GM18526 (cell line): ENCODE results near the gene WDR75.

Source experiments
- POLR2A ChIP-seq: IDR thresholded peaks from 3 replicates; pipeline ENCODE4 v1.6.1; 2011; ENCODE audit not compliant: insufficient read length; ENCODE audit errors: extremely low read depth

The WDR75 gene

DNA sequence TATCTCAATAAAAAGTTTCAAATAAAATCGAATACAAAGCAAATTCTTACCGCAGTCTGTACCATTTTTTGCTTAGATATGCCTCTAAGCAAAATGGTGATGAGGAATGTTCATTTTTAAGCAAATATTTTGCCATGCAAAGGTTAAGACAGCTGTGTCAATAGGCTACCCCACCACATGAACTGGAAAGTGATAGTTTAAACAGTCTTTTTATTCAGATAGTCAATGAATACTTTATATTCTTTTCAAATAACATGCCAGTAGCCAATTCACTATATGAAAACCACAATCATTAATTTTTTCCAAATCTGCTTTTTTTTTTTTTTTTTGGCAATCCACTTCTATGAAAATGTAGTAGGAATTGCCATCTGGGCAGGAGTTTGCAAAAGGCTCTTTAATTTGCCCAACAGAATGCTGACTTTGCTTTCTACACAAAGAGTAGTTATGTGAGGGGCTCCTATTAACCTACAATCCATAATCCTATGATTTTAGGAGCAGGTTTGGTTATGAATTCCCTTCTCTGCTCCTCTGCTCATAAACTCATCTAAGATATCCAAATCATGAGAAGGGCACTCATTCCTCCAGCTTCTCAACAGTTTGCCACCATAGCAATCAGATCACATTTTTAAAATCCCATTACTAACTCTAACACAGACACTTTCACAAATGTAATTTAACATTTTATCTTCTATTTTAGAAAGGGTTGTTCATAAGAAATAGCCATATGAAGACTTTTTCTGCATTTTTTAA lies 70.1 kb downstream of the WDR75 start:
- TF ChIP-seq POLR2A, result no peak

DNA sequence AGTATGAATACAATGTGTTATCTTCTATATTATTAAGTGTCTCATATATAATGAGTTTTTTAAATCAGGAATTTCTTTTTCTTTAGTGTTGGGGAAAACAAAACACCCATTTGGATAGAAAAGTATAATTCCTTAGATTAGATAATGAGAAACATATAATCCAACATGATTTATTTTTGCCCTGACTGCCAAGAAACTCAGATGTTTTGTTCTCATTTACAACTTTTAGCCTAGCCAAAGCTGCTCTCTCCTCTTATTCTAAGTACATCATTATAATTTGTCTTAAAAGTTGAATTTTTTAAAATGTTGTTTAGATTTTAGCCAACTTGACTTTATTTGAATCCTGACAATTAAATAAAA lies 70.7 kb downstream of the WDR75 start:
- TF ChIP-seq POLR2A, result no peak

DNA sequence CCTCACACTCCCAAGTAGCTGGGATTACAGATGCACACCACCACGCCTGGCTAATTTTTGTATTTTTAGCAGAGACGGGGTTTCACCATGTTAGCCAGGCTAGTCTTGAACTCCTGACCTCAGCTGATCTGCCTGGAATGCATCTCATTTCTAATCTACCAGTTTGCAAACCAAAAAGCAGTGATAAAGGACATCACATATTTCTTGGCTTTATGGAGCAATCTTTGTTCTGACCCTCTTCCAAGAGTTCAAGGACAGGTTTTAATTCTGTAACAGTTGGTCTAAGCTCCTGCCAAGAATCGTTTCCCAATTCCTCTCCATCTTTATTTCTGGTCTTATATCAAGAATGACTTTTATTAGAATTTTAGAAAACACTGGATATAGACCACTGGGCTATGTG lies 71.6 kb downstream of the WDR75 start:
- TF ChIP-seq POLR2A, result no peak

DNA sequence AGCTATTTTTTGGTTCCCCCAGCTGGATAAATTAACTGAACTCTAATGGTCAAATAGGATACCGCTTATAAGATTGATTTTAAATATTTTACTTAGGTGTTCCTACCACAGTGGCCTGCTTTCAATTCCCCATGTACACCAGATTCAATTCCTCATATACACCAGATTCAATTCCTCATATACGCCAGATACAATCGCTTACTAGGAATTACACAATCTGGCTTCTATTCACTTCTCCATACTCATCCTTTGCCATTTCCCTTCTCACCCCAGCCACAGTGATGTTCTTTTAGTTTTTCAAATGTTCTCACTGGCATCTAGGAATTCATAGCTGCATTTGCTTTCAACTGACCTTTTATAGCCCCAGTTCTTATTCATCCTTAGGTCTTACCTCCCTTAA lies 72.8 kb downstream of the WDR75 start:
- TF ChIP-seq POLR2A, result no peak

DNA sequence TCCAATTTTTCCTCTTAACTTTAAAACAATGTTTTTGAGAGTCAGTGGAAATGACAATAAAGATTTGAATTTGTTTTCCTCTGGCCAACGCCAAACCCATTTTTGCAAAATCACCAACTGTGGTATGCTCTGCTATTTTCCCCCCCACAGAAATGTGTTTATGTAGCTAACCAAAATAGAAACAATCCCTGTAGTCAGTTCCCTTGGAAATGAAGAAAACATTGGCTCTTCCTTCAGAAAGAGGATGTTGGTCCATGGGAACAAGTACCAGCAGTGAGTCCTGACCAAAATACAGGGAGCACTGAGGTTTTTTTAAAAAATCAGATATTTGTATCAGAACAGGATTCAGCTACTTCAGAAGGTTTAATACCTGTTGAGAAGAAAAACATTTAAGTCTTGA lies 74.0 kb downstream of the WDR75 start:
- no peak for TF ChIP-seq POLR2A

DNA sequence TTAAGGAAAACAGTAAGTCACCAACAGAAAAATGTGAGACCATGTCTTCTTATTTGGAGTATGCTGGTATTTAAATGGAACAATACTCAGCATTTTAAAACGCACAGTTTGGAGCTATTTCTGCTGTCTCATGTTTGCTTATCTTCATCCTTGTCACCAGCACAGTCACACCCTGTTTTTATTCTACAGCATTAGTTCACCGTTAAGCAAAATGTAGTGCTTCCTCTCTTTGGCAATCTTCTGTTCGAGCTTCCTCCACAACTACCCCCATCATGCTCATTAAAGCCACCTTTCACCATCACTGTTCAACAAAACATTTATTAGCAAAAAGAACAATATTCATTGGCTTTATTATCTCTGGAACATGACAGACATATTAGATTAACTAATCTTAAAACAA lies 75.3 kb downstream of the WDR75 start:
- TF ChIP-seq POLR2A, result no peak

DNA sequence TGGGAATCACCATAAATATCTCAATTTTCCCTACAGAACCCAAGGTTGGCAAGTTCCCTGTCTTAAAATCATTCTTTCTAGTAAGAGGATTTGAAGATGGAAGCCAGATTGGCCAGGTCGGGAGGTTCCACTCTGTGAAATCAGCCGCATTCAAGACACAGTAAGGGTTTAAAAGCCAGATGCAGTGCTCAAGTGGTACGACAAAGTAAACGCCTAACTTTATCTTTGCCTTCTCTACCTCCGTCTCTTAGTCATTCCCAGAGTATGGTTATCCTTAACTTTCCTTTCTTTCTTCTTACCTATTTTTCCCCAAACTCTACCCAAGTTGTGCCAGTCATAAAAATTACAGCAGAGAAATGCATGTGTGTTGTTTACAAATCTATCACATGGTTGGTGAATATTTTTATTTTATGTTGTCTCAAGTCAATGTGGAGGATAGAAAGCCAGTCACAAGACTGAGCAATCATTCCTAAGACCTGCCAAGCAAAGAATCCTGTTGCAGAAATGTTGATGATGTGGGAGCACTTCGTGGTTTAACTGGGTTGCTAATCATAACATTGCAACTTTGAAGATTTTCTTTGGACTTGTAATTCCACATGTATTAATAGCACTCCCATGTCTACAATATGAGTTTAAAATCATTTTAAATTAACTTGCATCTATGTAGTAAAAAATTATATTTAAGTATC lies 76.7 kb downstream of the WDR75 start:
- no peak for TF ChIP-seq POLR2A

DNA sequence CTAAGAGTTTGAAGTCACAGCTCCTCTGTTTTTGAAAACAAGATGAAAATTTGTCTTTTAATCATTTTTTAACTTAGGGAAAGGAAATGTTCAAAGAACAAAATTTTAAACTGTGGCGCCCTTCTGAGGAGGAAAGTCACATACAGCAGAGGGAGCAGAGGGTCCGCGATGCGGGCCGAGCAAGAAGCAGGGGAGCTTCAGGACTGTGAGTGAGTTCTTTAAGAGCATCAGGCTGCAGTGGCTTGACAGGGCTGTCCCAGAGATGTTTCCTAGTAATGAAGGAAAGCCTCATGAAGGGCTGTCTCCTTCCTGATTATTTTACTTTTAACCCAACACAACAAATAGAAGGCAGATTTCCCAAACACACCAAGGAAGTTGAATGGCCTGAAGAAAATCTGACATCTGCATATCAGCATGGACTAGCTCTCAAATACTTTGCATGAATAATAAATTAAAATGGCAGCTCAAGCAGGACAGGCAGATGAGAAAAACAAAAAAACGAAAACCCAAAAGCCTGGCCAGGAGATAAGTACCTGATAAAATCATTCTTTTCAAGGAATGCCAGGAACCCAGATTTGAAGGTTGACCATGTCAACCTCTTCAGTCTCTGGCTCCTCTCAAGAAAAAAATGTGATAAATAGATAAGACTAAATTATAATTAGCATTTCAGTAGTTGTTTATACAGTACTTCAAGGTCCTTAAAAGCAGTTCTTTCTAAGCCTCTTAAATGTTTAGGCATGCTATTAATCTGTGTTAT lies 78.5 kb downstream of the WDR75 start:
- no peak for TF ChIP-seq POLR2A

DNA sequence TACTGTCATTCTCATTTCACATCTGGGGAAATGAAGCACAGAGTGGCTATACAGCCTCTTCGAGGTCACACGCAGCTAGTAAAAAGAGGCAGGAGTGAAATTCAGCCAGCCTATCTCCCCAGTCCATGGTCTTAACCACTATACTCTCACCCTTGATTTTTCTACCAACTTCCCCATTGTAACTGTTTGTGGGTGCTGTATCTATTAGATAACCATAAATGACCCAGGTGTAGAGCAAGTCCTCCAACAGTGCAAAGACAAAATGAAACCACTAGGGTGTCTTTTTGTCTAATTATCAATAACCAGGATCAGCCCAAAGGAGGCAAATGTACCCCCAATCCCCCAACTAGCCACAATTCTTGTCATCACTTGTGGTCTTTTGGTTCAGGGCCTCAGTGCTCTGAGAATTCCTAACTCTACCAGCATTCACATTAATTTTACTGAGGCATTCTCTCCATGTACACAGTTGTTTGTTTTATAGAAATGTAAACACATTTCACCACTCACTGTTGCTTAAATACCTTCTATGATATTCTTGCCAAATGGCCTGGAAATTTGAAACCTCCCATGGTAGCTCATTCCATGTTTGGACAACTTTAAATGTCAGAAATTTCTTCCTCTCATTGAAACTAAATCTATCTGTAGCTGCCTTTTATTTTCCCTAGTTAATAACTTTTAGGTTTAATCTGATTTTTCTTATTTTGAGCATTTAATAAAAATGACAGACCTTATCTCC lies 80.6 kb downstream of the WDR75 start:
- TF ChIP-seq POLR2A, result no peak

DNA sequence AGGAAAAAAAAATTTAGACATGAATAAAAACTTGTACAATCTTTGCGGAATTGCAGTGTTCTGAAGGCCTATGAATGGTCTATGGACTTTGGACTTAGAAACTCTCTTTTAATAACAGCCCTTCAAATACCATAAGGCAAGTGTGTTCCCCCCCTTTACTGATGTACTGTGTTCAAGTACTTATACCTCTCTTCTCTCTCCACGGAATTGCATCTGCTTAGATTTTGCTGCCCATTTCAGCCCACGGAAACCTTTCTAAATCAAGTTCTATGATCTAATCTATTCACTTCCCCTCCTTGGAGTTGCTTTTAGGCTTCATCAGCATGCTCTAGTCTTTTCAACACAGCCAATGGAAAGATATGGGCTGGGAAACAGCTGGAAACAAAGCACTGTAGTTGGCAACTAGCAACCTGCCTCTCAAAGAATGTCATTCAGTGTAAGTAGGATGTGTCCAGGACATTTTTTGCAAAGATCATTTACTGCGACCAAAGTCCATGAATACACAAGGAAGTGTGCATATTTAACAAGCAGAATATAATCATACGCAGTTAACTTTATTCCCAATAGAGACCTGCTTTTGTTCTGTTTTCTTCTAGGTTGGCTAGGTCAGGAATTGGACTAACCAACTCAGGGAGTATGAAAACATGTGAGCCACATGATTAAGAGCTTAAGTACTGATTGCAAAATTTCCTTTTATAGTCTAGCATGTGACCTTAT lies 81.3 kb downstream of the WDR75 start:
- TF ChIP-seq POLR2A, result no peak

DNA sequence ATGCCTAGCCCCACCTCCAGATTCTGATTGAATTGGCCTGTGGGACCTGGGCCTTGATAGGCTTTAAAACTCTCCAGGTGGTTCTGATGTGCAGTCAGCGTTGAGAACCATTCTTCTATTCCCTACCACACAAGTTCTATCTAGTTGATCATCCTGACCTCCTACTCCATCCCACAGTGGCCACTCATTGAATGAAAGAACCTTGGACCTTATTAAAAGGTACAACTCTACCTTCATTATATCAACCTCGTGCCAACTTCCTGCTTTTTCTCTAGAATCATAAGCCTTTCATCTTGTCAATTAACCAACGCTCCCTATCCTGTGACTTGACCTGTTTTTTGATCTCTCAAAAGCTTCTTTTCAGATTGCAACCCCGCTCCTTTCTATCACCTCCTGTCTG lies 83.5 kb downstream of the WDR75 start:
- no peak for TF ChIP-seq POLR2A
